Measurements from ENCODE around the gene TMA7.

Gene TMA7

DNA sequence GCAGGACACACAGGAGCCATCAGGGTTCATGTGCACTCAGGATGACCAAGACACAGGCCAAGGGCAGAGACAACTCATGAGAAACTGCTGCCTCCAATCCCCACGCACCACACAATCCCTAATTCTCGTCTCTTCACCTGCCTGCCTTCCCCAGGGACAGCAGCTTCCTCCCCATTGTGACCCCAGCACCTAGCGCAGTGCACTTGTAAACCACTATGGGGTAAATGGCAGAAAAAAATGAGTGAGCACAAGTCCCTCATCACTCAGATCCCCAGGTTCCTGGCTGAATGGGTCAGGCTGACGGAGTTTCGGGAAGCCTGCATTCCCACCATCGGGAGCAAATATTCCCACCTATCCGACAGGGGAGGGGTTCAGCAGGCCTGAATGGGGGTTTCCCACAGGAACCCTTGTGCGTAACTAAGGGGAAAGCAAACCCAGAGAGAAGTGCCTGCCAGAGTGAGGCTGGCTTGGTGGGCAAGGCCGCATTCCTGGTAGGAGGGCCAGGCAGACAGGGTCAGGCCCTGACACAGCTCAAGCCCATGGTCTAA lies 28.9 kb upstream of the TMA7 start:
- H3K4me3 ChIP-seq (replicated peaks; ENCODE audit: insufficient read depth, low read length), result no peak overlapping the region
- TF ChIP-seq, protein P1, sequence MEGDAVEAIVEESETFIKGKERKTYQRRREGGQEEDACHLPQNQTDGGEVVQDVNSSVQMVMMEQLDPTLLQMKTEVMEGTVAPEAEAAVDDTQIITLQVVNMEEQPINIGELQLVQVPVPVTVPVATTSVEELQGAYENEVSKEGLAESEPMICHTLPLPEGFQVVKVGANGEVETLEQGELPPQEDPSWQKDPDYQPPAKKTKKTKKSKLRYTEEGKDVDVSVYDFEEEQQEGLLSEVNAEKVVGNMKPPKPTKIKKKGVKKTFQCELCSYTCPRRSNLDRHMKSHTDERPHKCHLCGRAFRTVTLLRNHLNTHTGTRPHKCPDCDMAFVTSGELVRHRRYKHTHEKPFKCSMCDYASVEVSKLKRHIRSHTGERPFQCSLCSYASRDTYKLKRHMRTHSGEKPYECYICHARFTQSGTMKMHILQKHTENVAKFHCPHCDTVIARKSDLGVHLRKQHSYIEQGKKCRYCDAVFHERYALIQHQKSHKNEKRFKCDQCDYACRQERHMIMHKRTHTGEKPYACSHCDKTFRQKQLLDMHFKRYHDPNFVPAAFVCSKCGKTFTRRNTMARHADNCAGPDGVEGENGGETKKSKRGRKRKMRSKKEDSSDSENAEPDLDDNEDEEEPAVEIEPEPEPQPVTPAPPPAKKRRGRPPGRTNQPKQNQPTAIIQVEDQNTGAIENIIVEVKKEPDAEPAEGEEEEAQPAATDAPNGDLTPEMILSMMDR (IDR thresholded peaks at IDR 0.05; ENCODE audit: insufficient read depth, low read length), result no peak
- TF ChIP-seq, protein P2, sequence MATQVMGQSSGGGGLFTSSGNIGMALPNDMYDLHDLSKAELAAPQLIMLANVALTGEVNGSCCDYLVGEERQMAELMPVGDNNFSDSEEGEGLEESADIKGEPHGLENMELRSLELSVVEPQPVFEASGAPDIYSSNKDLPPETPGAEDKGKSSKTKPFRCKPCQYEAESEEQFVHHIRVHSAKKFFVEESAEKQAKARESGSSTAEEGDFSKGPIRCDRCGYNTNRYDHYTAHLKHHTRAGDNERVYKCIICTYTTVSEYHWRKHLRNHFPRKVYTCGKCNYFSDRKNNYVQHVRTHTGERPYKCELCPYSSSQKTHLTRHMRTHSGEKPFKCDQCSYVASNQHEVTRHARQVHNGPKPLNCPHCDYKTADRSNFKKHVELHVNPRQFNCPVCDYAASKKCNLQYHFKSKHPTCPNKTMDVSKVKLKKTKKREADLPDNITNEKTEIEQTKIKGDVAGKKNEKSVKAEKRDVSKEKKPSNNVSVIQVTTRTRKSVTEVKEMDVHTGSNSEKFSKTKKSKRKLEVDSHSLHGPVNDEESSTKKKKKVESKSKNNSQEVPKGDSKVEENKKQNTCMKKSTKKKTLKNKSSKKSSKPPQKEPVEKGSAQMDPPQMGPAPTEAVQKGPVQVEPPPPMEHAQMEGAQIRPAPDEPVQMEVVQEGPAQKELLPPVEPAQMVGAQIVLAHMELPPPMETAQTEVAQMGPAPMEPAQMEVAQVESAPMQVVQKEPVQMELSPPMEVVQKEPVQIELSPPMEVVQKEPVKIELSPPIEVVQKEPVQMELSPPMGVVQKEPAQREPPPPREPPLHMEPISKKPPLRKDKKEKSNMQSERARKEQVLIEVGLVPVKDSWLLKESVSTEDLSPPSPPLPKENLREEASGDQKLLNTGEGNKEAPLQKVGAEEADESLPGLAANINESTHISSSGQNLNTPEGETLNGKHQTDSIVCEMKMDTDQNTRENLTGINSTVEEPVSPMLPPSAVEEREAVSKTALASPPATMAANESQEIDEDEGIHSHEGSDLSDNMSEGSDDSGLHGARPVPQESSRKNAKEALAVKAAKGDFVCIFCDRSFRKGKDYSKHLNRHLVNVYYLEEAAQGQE (IDR thresholded peaks at IDR 0.05; ENCODE audit: insufficient replicate concordance, low read depth), result no peak
- TF ChIP-seq GABPA (IDR thresholded peaks at IDR 0.05; ENCODE audit: low read depth) (no peak), POLR2AphosphoS5 (IDR thresholded peaks at IDR 0.05; ENCODE audit: low read depth) (no peak), SPI1 (IDR thresholded peaks at IDR 0.05; ENCODE audit: borderline replicate concordance, low read depth) (no peak)
- no peak for DNase-seq (ENCODE audit: low read depth in 1 of 2, low spot score in 1 of 2)
- H3K27ac ChIP-seq (replicated peaks), result no peak overlapping the region
- no peaks in the 10 kb centered on the region for H3K27me3 ChIP-seq (ENCODE audit: insufficient read depth, poor library complexity, severe bottlenecking)

DNA sequence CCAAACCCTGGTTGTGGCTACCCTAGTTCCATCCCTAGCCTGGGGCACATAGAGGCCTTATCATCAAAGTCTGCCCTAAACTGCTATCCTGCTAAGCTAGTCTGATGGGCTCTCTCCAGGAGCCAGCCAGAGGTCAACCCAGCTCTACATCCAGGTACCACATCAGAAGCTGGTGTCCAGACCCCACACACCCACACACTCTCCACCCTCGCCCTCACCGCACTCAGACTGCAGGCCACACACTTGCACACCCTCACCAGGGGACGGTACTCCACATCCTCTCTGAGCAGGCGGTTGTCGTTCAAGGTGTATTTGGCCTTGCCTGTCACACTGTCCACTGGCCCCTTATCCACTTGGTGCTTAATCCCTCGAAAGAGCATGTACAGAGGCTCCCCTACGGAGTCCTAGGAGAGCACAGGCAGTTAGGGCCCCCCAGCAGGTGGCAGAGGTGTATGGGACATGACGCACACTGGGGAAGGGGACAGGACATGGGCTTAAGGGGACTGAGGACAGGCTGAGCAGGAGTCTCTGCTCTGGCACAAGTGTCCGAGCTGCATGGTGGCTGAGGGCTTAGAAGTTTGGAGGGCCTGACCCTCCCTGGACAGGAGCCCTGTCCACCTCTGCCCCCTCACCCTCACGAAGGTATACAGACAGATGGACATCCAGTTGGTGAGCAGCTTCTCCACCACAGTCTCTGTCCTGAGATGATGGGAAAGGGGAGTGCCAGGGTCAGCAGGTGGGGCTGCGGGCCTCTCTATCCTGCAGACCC lies 28.3 kb upstream of the TMA7 start:
- no peak for DNase-seq (ENCODE audit: low read depth in 1 of 2, low spot score in 1 of 2)
- Histone ChIP-seq H3K4me3 (replicated peaks; ENCODE audit: insufficient read depth, low read length) (no peak overlapping the region), H3K27ac (replicated peaks) (no peak overlapping the region), H3K27me3 (ENCODE audit: insufficient read depth, poor library complexity, severe bottlenecking) (no peaks in the 10 kb centered on the region)
- no peak for TF ChIP-seq POLR2AphosphoS5 (IDR thresholded peaks at IDR 0.05; ENCODE audit: low read depth)

DNA sequence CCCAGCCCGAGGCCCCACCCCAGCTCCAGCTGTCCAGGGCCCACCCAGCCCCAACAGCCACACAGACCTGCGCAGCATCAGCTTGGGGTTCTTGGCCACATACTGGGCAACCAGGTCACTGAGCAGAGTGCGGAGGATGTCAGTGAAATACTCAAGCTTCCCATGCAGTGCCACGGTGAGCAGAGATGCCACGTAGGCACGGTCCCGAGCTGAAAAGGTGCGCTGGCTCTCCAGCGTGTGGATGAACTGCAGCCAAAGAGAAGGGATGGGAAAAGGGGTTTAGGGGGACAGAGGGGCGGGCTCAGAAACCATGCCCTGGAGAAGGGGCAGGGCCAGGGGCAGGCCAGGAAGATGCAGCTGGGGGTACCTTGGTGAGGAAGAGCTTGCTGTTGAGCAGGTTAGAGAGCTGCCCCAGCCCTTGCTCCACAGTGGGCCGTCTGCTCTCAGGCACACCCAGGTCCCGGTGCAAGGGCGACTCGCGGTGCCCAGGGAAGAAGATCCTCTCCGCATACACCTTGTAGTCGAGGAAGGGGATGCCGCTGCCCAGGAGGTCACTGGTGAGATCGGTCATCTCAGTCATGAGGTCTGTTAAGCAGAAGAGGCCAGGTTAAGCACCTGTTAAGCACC lies 27.6 kb upstream of the TMA7 start:
- no peak for DNase-seq (ENCODE audit: low read depth in 1 of 2, low spot score in 1 of 2)
- Histone ChIP-seq H3K27me3 (ENCODE audit: insufficient read depth, poor library complexity, severe bottlenecking) (no peaks in the 10 kb centered on the region), H3K27ac (replicated peaks) (no peak overlapping the region), H3K4me3 (replicated peaks; ENCODE audit: insufficient read depth, low read length) (no peak overlapping the region)
- TF ChIP-seq, protein P1 (IDR thresholded peaks at IDR 0.05; ENCODE audit: insufficient read depth, low read length), result no peak
- no peak for TF ChIP-seq SPI1 (IDR thresholded peaks at IDR 0.05; ENCODE audit: borderline replicate concordance, low read depth)
- TF ChIP-seq, protein P2 (IDR thresholded peaks at IDR 0.05; ENCODE audit: insufficient replicate concordance, low read depth), result no peak
- TF ChIP-seq GABPA (IDR thresholded peaks at IDR 0.05; ENCODE audit: low read depth), result no peak
- TF ChIP-seq POLR2AphosphoS5 (IDR thresholded peaks at IDR 0.05; ENCODE audit: low read depth), result no peak

DNA sequence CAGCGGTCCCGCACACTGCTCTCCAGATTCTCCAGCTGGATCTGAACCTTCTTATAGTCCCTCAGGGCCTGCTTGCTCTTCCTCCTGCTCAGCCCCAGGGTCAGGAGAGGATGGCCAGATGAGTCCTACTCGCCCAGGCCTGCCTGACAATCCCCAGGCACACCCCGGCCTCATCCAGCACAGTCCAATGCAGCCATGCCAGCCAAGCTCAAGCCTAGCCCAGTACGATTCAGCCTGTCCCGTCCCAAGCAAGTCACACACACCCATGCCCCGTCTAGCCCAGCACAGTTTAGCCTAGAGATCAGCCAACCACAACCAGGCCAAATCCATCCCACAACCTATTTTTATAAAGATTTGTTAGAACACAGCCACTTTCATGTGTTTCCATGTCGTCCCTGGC lies 27.0 kb upstream of the TMA7 start:
- no peak overlapping the region for H3K4me3 ChIP-seq (replicated peaks; ENCODE audit: insufficient read depth, low read length)
- DNase-seq (ENCODE audit: low read depth in 1 of 2, low spot score in 1 of 2), result no peak
- TF ChIP-seq GABPA (IDR thresholded peaks at IDR 0.05; ENCODE audit: low read depth) (no peak), SPI1 (IDR thresholded peaks at IDR 0.05; ENCODE audit: borderline replicate concordance, low read depth) (no peak), POLR2AphosphoS5 (IDR thresholded peaks at IDR 0.05; ENCODE audit: low read depth) (no peak)
- TF ChIP-seq, protein P1 (IDR thresholded peaks at IDR 0.05; ENCODE audit: insufficient read depth, low read length), result no peak
- TF ChIP-seq, protein P2 (IDR thresholded peaks at IDR 0.05; ENCODE audit: insufficient replicate concordance, low read depth), result no peak
- H3K27me3 ChIP-seq (ENCODE audit: insufficient read depth, poor library complexity, severe bottlenecking), result no peaks in the 10 kb centered on the region
- no peak overlapping the region for H3K27ac ChIP-seq (replicated peaks)

All from HL-60 (cell line).